Measurements from ENCODE around the gene TMEM238. TPM values are rescaled to one million over a fixed set of nuclear protein-coding genes. Genes with fewer than 3 reads are reported as not detected.
A peak's percentile ranks its signal among the peaks of the same experiment; 100 is the strongest.

TMEM238 gene
- total RNA-seq, 2 donors from 2014 or later = 1.2 TPM; not detected in 1

GRCh38 chr19:55376241-55376933 is 7.7 kb downstream of the TMEM238 start, which contains the start of gene TMEM190:
TMEM190 (plus strand) TSS chr19:55376826; CDS start chr19:55376854, 28 bp downstream.
- TF ChIP-seq, protein P1, sequence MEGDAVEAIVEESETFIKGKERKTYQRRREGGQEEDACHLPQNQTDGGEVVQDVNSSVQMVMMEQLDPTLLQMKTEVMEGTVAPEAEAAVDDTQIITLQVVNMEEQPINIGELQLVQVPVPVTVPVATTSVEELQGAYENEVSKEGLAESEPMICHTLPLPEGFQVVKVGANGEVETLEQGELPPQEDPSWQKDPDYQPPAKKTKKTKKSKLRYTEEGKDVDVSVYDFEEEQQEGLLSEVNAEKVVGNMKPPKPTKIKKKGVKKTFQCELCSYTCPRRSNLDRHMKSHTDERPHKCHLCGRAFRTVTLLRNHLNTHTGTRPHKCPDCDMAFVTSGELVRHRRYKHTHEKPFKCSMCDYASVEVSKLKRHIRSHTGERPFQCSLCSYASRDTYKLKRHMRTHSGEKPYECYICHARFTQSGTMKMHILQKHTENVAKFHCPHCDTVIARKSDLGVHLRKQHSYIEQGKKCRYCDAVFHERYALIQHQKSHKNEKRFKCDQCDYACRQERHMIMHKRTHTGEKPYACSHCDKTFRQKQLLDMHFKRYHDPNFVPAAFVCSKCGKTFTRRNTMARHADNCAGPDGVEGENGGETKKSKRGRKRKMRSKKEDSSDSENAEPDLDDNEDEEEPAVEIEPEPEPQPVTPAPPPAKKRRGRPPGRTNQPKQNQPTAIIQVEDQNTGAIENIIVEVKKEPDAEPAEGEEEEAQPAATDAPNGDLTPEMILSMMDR (IDR thresholded peaks at IDR 0.05) = no peak
- DNase-seq (ENCODE audit: low spot score) = no peak
- Histone ChIP-seq H3K4me3 (no peak within 1 kb of the TSS), H3K27ac (no peak within 1 kb of the TSS), H3K4me1 (peaks cover 0 to 7% of the 10 kb centered on the region in 2 donors), H3K27me3 (peaks cover 3 to 25% of the 10 kb centered on the region in 2 donors), H3K36me3 (no peaks in the 10 kb centered on the region), H3K9me3 (no peaks in the 10 kb centered on the region)

DNA sequence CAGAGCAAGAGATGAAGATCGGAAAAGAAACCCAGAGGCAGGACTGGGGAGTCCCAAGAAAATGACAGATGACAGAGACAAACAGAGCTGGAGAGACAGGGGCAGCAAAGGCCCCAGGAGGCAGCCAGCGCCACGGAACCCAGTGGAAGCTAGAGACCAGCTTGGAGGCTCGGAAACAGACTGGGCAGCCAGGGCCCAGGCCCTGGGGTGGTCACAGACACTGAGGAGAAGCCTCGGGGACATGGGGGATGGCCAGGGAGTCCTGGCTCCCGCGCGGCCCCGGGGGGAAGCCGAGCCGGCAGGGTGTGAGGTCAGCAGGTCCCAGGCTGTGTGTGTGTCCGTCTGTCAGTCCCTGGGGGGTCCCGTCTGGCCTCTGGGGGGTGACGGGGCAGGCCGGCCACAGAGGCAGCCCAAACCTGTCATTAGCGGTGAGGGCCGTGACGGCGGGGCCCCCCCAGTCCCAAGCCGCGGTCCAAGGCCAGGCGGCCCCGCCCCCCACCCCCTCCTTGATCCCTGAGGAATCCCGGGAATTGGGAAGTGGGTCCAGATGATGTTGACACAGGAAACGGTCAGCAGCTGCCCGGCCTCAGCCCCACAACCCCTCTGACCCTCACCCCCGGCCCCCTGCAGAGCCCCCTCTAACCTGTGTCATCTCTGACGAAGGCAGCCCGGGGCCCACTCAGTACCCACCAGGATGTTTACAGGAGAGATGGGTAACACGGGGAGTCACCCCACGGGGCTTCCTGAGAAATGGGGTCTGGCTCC is 9.9 kb downstream of the TMEM238 start:
- TF ChIP-seq, protein P1 (IDR thresholded peaks at IDR 0.05) = no peak
- Histone ChIP-seq H3K4me1 (peaks cover 0 to 16% of the 10 kb centered on the region in 2 donors), H3K27ac (no peak overlapping the region), H3K9me3 (no peaks in the 10 kb centered on the region), H3K36me3 (no peaks in the 10 kb centered on the region), H3K27me3 (peaks cover 7 to 38% of the 10 kb centered on the region in 2 donors), H3K4me3 (no peak overlapping the region)
- no peak for DNase-seq (ENCODE audit: low spot score)

GRCh38 chr19:55373306-55373992 is 10.6 kb downstream of the TMEM238 start:
- Histone ChIP-seq H3K27me3 (peaks cover 12 to 45% of the 10 kb centered on the region in 2 donors), H3K4me3 (no peak overlapping the region), H3K27ac (no peak overlapping the region), H3K4me1 (peaks cover 0 to 22% of the 10 kb centered on the region in 2 donors), H3K9me3 (no peaks in the 10 kb centered on the region), H3K36me3 (no peaks in the 10 kb centered on the region)
- no peak for DNase-seq (ENCODE audit: low spot score)
- TF ChIP-seq, protein P1 (IDR thresholded peaks at IDR 0.05) = no peak

- H3K27ac ChIP-seq = no peak overlapping the region
- H3K9me3 ChIP-seq = no peaks in the 10 kb centered on the region
- peaks cover 0 to 17% of the 10 kb centered on the region in 2 donors for H3K4me1 ChIP-seq
- H3K27me3 ChIP-seq = peaks cover 15 to 50% of the 10 kb centered on the region in 2 donors
- no peak for DNase-seq (ENCODE audit: low spot score)
- TF ChIP-seq, protein P1 (IDR thresholded peaks at IDR 0.05) = no peak
- no peak overlapping the region for H3K4me3 ChIP-seq
- no peaks in the 10 kb centered on the region for H3K36me3 ChIP-seq
Observed at GRCh38 chr19:55372316-55373081, 11.6 kb downstream of the TMEM238 start.

DNA sequence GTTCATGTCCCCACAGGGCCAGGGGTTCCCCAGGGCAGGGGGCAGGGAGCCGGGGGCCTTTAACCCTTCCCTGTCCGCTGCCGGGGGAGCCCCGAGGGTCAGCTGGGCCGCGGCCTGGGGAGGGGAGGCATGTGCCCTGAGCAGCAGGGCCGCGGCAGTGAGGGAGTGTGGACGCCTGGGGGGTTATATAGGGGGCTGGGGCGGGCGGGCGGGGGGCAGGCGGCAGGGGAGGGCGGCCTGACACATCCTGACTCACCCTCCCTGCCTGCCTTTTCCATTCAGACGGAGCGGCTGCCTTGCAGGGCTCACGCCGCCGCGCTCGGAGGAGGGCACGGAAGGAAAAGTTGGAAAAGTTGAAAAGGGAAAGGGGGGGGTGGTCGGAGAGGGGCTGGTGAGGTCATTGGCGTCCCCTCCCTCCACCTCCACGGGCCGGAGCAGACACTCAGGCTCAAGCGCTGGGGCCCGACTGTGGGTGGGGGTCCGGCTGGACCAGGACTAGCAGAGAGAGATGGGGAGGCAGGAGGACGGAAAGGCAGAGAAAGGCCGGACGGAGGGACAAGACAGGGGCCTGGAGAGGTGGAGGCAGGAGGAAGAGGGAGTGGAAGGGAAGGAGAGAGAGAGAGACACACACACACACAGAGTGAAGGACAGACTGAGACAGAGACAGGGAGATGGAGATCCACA is 13.6 kb downstream of the TMEM238 start, which contains the start of gene IL11:
Gene IL11, minus strand, starts transcription at position 159 of the 684 bp plus-strand sequence. Its CDS starts 153 bp downstream, at position 6.
- H3K27me3 ChIP-seq = peaks cover 15 to 42% of the 10 kb centered on the region in 2 donors
- peak within 1 kb of the TSS in 1 of 2 donors; percentile 38 for H3K4me3 ChIP-seq
- H3K36me3 ChIP-seq = no peaks in the 10 kb centered on the region
- H3K27ac ChIP-seq = no peak within 1 kb of the TSS
- DNase-seq (ENCODE audit: low spot score) = no peak
- H3K9me3 ChIP-seq = no peaks in the 10 kb centered on the region
- TF ChIP-seq, protein P1 (IDR thresholded peaks at IDR 0.05) = no peak
- peaks cover 0 to 14% of the 10 kb centered on the region in 2 donors for H3K4me1 ChIP-seq

Data from right atrium auricular region (tissue), 2 donors.